IMR-90 (cell line): ENCODE results near the gene AGAP1. TPM values are rescaled to one million over a fixed set of nuclear protein-coding genes. Genes with fewer than 3 reads are reported as not detected.

Experiments used
- ATAC-seq: fragments of 200-7000 bp; cut with Tn5 transposase; 2 replicates; pipeline ENCODE4 v1.9.1; 2020; ENCODE audit warnings: low read depth, mild to moderate bottlenecking, moderate library complexity
- BruUV-seq: library from RNA; stranded (reverse); fragments of 400-500 nt; replicated peaks from 2 replicates; lab custom pipeline; 2021; lab: Mats Ljungman, UMichigan
- CTCF ChIA-PET: fragments of 300-600 bp; formaldehyde crosslinking; extraction: SDS; loops from one replicate; lab custom pipeline; 2021; ENCODE audit warnings: antibody characterized with exemption; lab: Yijun Ruan, JAX
- POLR2A ChIA-PET: fragments of 300-600 bp; sonication (Branson Sonifier 250); formaldehyde crosslinking; loops from one replicate; lab custom pipeline; 2022; ENCODE audit warnings: antibody characterized with exemption; ENCODE audit not compliant: unreplicated experiment; lab: Charles Lee
- DNase-seq: peaks from one replicate; pipeline ENCODE4 v3.0.0; 2013
- H2AFZ ChIP-seq: replicated peaks from 2 replicates; pipeline ENCODE3; 2013; ENCODE audit warnings: low read length, mild to moderate bottlenecking; ENCODE audit not compliant: poor library complexity
- H2AK5ac ChIP-seq: 2 replicates; pipeline ENCODE4 v1.6.1; 2013; ENCODE audit warnings: low read depth, low read length, inconsistent platforms
- H2AK9ac ChIP-seq: replicated peaks from 2 replicates; pipeline ENCODE3; 2013; ENCODE audit warnings: mild to moderate bottlenecking, low read depth, low read length, moderate library complexity; ENCODE audit not compliant: poor library complexity
- H2BK120ac ChIP-seq: 2 replicates; pipeline ENCODE4 v1.6.1; 2013; ENCODE audit warnings: low read depth, low read length, inconsistent platforms
- H2BK15ac ChIP-seq: 3 replicates; pipeline ENCODE4 v1.6.1; 2013; ENCODE audit warnings: low read depth, low read length, inconsistent platforms
- H2BK20ac ChIP-seq: 2 replicates; pipeline ENCODE4 v1.6.1; 2013; ENCODE audit warnings: low read depth, mild to moderate bottlenecking, inconsistent platforms, low read length, moderate library complexity
- H2BK5ac ChIP-seq: 2 replicates; pipeline ENCODE4 v1.6.1; 2013; ENCODE audit warnings: mild to moderate bottlenecking, low read depth, low read length, inconsistent platforms; ENCODE audit not compliant: poor library complexity, severe bottlenecking
- H3K14ac ChIP-seq: replicated peaks from 2 replicates; pipeline ENCODE4 v1.6.1; 2013; ENCODE audit warnings: low read depth, low read length, inconsistent platforms
- H3K18ac ChIP-seq: 2 replicates; pipeline ENCODE4 v1.6.1; 2013; ENCODE audit warnings: low read depth, low read length, control low read depth
- H3K23ac ChIP-seq: 2 replicates; pipeline ENCODE4 v1.6.1; 2013; ENCODE audit warnings: low read depth, low read length, inconsistent platforms
- H3K27ac ChIP-seq: 2 replicates; pipeline ENCODE4 v1.5.1; 2013; ENCODE audit warnings: mild to moderate bottlenecking, control low read depth, low read length; ENCODE audit not compliant: insufficient read depth
- H3K27me3 ChIP-seq: 2 replicates; pipeline ENCODE4 v1.6.1; 2013; ENCODE audit warnings: low read length; ENCODE audit not compliant: control insufficient read depth, insufficient read depth
- H3K36me3 ChIP-seq: 2 replicates; pipeline ENCODE4 v1.6.1; 2013; ENCODE audit warnings: low read length, mixed read lengths; ENCODE audit not compliant: control insufficient read depth, insufficient read depth
- H3K4ac ChIP-seq: 2 replicates; pipeline ENCODE4 v1.6.1; 2013; ENCODE audit warnings: low read depth, low read length, inconsistent platforms
- H3K4me1 ChIP-seq: 2 replicates; pipeline ENCODE4 v1.6.1; 2013; ENCODE audit warnings: low read length, mixed read lengths; ENCODE audit not compliant: control insufficient read depth, insufficient read depth
- H3K4me2 ChIP-seq: 2 replicates; pipeline ENCODE4 v1.6.1; 2013; ENCODE audit warnings: low read depth, mild to moderate bottlenecking, control low read depth, low read length, moderate library complexity
- H3K4me3 ChIP-seq: 2 replicates; pipeline ENCODE4 v1.5.1; 2013; ENCODE audit warnings: low read depth, mild to moderate bottlenecking, control low read depth, low read length, moderate library complexity; ENCODE audit not compliant: insufficient read depth
- H3K56ac ChIP-seq: 2 replicates; pipeline ENCODE4 v1.6.1; 2013; ENCODE audit warnings: low read length, inconsistent platforms; ENCODE audit not compliant: insufficient read depth; ENCODE audit errors: extremely low read depth
- H3K79me1 ChIP-seq, 2 experiments: 2 replicates each; pipeline ENCODE4 v1.6.1; 2013; ENCODE audit warnings: low read length in 2 of 2, inconsistent platforms in 1 of 2, low read depth in 1 of 2
- H3K9ac ChIP-seq: 2 replicates; pipeline ENCODE4 v1.6.1; 2013; ENCODE audit warnings: low read depth, low read length, control low read depth
- H3K9me1 ChIP-seq: 2 replicates; pipeline ENCODE4 v1.6.1; 2013; ENCODE audit warnings: low read length, inconsistent platforms; ENCODE audit not compliant: insufficient read depth
- H3K9me3 ChIP-seq: 2 replicates; pipeline ENCODE4 v1.6.1; 2013; ENCODE audit warnings: low read length; ENCODE audit not compliant: control insufficient read depth, insufficient read depth
- H4K20me1 ChIP-seq: 2 replicates; pipeline ENCODE4 v1.6.1; 2013; ENCODE audit warnings: low read length, inconsistent platforms; ENCODE audit not compliant: insufficient read depth
- H4K5ac ChIP-seq: 2 replicates; pipeline ENCODE4 v1.6.1; 2013; ENCODE audit warnings: mild to moderate bottlenecking, low read depth, low read length, control low read depth
- H4K8ac ChIP-seq, 2 experiments: 2 replicates each; pipeline ENCODE4 v1.6.1; 2013; ENCODE audit warnings: low read depth in 2 of 2, low read length in 2 of 2, control low read depth in 1 of 2, inconsistent platforms in 1 of 2
- H4K91ac ChIP-seq: 2 replicates; pipeline ENCODE4 v1.6.1; 2013; ENCODE audit warnings: low read depth, low read length, inconsistent platforms; ENCODE audit not compliant: insufficient read depth
- BHLHE40 ChIP-seq: fragments of 150-350 bp; IDR thresholded peaks from 2 replicates; pipeline ENCODE4 v1.6.1; 2016; ENCODE audit warnings: mild to moderate bottlenecking, low read depth, low read length
- CEBPB ChIP-seq: IDR thresholded peaks from 2 replicates; pipeline ENCODE4 v1.6.1; 2012; ENCODE audit warnings: low read depth, low read length, improper control_type of control experiment
- CHD1 ChIP-seq: IDR thresholded peaks from 2 replicates; pipeline ENCODE4 v1.6.1; 2012; ENCODE audit warnings: low read depth, low read length, improper control_type of control experiment
- CTCF ChIP-seq: conservative IDR thresholded peaks from 2 replicates; pipeline ENCODE4 v1.5.1; 2012; ENCODE audit warnings: mild to moderate bottlenecking, low read depth, low read length, improper control_type of control experiment
- ELK1 ChIP-seq: fragments of 150-350 bp; IDR thresholded peaks from 2 replicates; pipeline ENCODE4 v1.6.1; 2016; ENCODE audit warnings: low read depth, mild to moderate bottlenecking, low read length, moderate library complexity, borderline replicate concordance
- FOS ChIP-seq: fragments of 150-350 bp; IDR thresholded peaks from 2 replicates; pipeline ENCODE4 v1.6.1; 2016; ENCODE audit warnings: low read depth, low read length
- MAFK ChIP-seq: IDR thresholded peaks from 2 replicates; pipeline ENCODE4 v1.6.1; 2012; ENCODE audit warnings: low read depth, low read length, improper control_type of control experiment
- MAZ ChIP-seq: IDR thresholded peaks from 2 replicates; pipeline ENCODE4 v1.6.1; 2012; ENCODE audit warnings: low read depth, mild to moderate bottlenecking, low read length, improper control_type of control experiment, moderate library complexity, borderline replicate concordance
- MXI1 ChIP-seq: IDR thresholded peaks from 2 replicates; pipeline ENCODE4 v1.6.1; 2012; ENCODE audit warnings: low read depth, mild to moderate bottlenecking, low read length, moderate library complexity, borderline replicate concordance
- NFE2L2 ChIP-seq: fragments of 150-350 bp; IDR thresholded peaks from 2 replicates; pipeline ENCODE4 v1.6.1; 2016; ENCODE audit warnings: low read depth, mild to moderate bottlenecking, low read length
- POLR2A ChIP-seq: IDR thresholded peaks from 2 replicates; pipeline ENCODE4 v1.6.1; 2012; ENCODE audit warnings: mild to moderate bottlenecking, low read depth, low read length
- RAD21 ChIP-seq: IDR thresholded peaks from 2 replicates; pipeline ENCODE4 v1.6.1; 2012; ENCODE audit warnings: low read length, improper control_type of control experiment
- RCOR1 ChIP-seq: IDR thresholded peaks from 2 replicates; pipeline ENCODE4 v1.6.1; 2012; ENCODE audit warnings: mild to moderate bottlenecking, low read length, improper control_type of control experiment; ENCODE audit not compliant: insufficient replicate concordance
- RFX5 ChIP-seq: IDR thresholded peaks from 2 replicates; pipeline ENCODE4 v1.8.0; 2012; ENCODE audit warnings: low read depth, mild to moderate bottlenecking, low read length, moderate library complexity
- SMC3 ChIP-seq: fragments of 150-350 bp; IDR thresholded peaks from 2 replicates; pipeline ENCODE4 v1.6.1; 2016; ENCODE audit warnings: low read depth, mild to moderate bottlenecking, antibody characterized with exemption, low read length, moderate library complexity
- USF2 ChIP-seq: fragments of 150-350 bp; IDR thresholded peaks from 2 replicates; pipeline ENCODE4 v1.6.1; 2017; ENCODE audit warnings: mild to moderate bottlenecking, antibody characterized with exemption, low read length, low read depth
- WGBS, 2 experiments: methylation state at CpG; one replicate each; pipeline versions ENCODE4 v1.1.5 to v1.1.7; 2013; ENCODE audit warnings: missing lambda C conversion rate in 2 of 2; ENCODE audit not compliant: insufficient read length in 1 of 2; ENCODE audit errors: extremely low coverage in 2 of 2; 5-methylcytosine and 5-hydroxymethylcytosine counted together
- dilution Hi-C: fragments of 300-500 bp; cut with HindIII; formaldehyde crosslinking; loops from one replicate; pipeline ENCODE4 v1.14.3; 2018; ENCODE audit warnings: low sequenced_read_pairs; ENCODE audit not compliant: unreplicated experiment
- in situ Hi-C: fragments of 300-500 bp; cut with MboI; formaldehyde crosslinking; loops from 3 replicates; pipeline ENCODE4 v1.14.3; 2019; ENCODE audit warnings: low sequenced_read_pairs, inconsistent platforms, mixed read lengths
- intact Hi-C: fragments of 100-400 bp; cut with micrococcal nuclease; formaldehyde crosslinking; loops from 2 replicates; pipeline ENCODE4 v1.10.0; 2022
- polyA plus RNA-seq, 3 experiments: library from polyadenylated mRNA; depleted of rRNA; stranded (reverse); fragments of >200 nt; gene quantifications; 2 replicates each; pipeline ENCODE4 v1.2.3, GENCODE V29; 2012; ENCODE audit warnings: low replicate concordance in 1 of 3
- total RNA-seq: library from RNA; depleted of rRNA; stranded (reverse); fragments of >200 nt; gene quantifications from 2 replicates; pipeline ENCODE4 v1.2.3, GENCODE V29; 2012

The AGAP1 gene
- total and polyA plus RNA-seq, 2 of the 4 experiments (the other 2 are of a cell fraction), result 15.1 to 16.4 TPM

GRCh38 chr2:235630718-235631296, 137.0 kb downstream of the AGAP1 start:
- H3K9ac ChIP-seq, result no peak overlapping the region
- no peak for ATAC-seq
- H3K56ac ChIP-seq, result no peak overlapping the region
- H4K5ac ChIP-seq, result no peak overlapping the region
- H3K9me3 ChIP-seq, result no peaks in the 10 kb centered on the region
- H4K20me1 ChIP-seq, result peaks cover 49% of the 10 kb centered on the region
- intact Hi-C loops, result no loop called here
- H3K27ac ChIP-seq, result no peak overlapping the region
- peaks cover 12% of the 10 kb centered on the region for H3K4me1 ChIP-seq
- dilution Hi-C loops, result no loop called here
- no peak overlapping the region for H2BK5ac ChIP-seq
- CTCF ChIA-PET, result no interaction called here
- H4K8ac ChIP-seq, result no peak overlapping the region
- BruUV-seq, result no TSS peak
- H3K9me1 ChIP-seq, result peaks cover 16% of the 10 kb centered on the region
- no peak overlapping the region for H3K4me3 ChIP-seq
- H2AK5ac ChIP-seq, result no peak overlapping the region
- peaks cover 44 to 51% of the 10 kb centered on the region in 2 experiments for H3K79me1 ChIP-seq
- no peak overlapping the region for H3K14ac ChIP-seq
- in situ Hi-C loops, result loop anchor here (25.0 kb wide), 1 partner anchor 1456 kb away; the partner anchor contains the start of gene COPS8
- no peaks in the 10 kb centered on the region for H3K36me3 ChIP-seq
- TF ChIP-seq NFE2L2 (no peak), RFX5 (no peak), CHD1 (no peak), FOS (no peak), ELK1 (no peak), MXI1 (no peak), SMC3 (no peak), BHLHE40 (no peak), RAD21 (no peak), USF2 (no peak), RCOR1 (no peak), POLR2A (no peak), CTCF (no peak), MAFK (no peak), MAZ (no peak), CEBPB (no peak)
- DNase-seq, result no peak
- no peak overlapping the region for H3K4me2 ChIP-seq
- 94% methylated on average over 13 of the region's 21 CpGs; no CpG with 5 or more reads in 1 of the 2 experiments for WGBS, 2 experiments
- POLR2A ChIA-PET, result no interaction called here
- H2AFZ ChIP-seq, result no peak overlapping the region
- no peak overlapping the region for H2BK15ac ChIP-seq
- H3K27me3 ChIP-seq, result no peaks in the 10 kb centered on the region
- H3K23ac ChIP-seq, result no peak overlapping the region
- no peak overlapping the region for H3K18ac ChIP-seq
- no peak overlapping the region for H4K91ac ChIP-seq
- H2BK20ac ChIP-seq, result no peak overlapping the region
- H2BK120ac ChIP-seq, result no peak overlapping the region
- H3K4ac ChIP-seq, result no peak overlapping the region
- no peak overlapping the region for H2AK9ac ChIP-seq
